SU-DHL-6 (cell line): ENCODE measurements around the gene ITPKB.

Experiments used
- CTCF ChIP-seq: fragments of 200-600 bp; sonication (generic); IDR thresholded peaks from one replicate; pipeline ENCODE4 v1.5.1; 2017; ENCODE audit warnings: antibody characterized with exemption, mild to moderate bottlenecking, low read length, moderate library complexity; ENCODE audit not compliant: insufficient read depth, poor library complexity, severe bottlenecking
- EZH2phosphoT487 ChIP-seq: fragments of 200-600 bp; sonication (generic), shearing (Covaris generic); conservative IDR thresholded peaks from 2 replicates; pipeline ENCODE4 v1.6.1; 2018; ENCODE audit warnings: mild to moderate bottlenecking, antibody characterized with exemption, low read length, moderate library complexity, mixed read lengths

- TF ChIP-seq CTCF (no peak), EZH2phosphoT487 (no peak)
These were observed 2.8 kb downstream of the ITPKB start for GRCh38 chr1:226736001-226736907.
